HK-2 (cell line): ENCODE data around the gene UST.
A peak's percentile ranks its signal among the peaks of the same experiment; 100 is the strongest.

Source experiments
- DNase-seq: peaks from one replicate; pipeline ENCODE4 v3.0.0-alpha.2; 2018; ENCODE audit not compliant: unreplicated experiment

UST gene, protein sequence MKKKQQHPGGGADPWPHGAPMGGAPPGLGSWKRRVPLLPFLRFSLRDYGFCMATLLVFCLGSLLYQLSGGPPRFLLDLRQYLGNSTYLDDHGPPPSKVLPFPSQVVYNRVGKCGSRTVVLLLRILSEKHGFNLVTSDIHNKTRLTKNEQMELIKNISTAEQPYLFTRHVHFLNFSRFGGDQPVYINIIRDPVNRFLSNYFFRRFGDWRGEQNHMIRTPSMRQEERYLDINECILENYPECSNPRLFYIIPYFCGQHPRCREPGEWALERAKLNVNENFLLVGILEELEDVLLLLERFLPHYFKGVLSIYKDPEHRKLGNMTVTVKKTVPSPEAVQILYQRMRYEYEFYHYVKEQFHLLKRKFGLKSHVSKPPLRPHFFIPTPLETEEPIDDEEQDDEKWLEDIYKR

DNA sequence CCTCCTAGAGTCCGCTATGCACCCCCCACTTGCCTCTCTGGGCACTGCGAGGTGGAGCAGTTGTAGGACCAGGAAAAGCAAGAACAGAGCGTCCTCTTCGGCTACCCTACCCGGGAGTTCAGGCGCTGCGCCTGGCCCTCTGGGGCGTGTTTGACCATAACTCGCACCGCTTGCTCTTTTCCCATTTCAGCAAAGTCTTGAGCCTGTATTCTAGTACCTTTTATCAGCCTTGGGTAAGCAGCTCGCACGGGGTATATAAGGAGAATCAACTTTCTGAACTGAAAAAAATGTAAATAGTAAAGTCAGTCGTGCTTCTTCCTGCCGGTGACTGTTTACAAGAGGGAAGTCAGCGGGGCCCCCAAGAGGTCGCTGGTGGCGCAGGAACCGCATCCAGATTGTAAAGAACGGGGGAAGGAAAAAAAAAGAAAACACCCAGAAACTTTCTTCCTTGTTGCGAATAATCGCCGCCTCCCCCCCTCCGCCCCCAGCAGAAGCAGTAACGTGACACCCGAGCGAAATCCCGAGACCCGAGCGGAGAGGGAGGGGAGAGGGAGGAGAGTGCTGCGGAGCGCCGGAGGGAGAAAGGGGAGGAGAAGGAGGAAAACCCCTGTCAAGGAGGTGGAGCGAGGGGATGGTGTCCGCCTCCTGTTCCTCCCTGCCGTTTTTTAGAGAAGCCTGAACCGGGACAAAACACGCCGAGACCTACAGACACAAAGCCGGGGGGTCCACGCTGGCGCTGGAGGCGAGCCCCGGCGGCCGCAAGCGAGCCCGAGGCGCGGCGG lies at the start of gene UST:
Gene UST (plus strand): TSS at position 668 of the 782 bp plus-strand sequence. CDS start 401 bp downstream, outside the sequence.
- peak; percentile 75 for DNase-seq

DNA sequence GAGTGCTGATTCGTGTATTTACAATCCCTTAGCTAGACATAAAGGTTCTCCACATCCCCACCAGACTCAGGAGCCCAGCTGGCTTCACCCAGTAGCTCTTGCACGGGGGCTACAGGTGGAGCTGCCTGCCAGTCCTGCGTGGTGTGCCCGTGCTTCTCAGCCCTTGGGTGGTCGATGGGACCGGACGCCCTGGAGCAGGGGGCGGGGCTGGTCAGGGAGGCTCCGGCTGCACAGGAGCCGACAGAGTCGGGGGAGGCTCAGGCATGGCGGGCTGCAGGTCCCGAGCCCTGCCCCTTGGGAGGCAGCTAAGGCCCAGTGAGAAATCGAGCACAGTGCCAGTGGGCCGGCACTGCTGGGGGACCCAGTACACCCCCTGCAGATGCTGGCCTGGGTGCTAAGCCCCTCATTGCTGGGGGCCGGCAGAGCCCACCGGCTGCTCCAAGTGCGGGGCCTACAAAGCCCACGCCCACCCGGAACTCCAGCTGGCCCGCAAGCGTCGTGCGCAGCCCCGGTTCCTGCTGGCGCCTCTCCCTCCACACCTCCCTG lies 48.9 kb upstream of the UST start:
- DNase-seq: no peak

GRCh38 chr6:148698671-148699180 lies 48.1 kb upstream of the UST start:
- no peak for DNase-seq

- no peak for DNase-seq
These were observed 46.6 kb upstream of the UST start for GRCh38 chr6:148700047-148700715.

GRCh38 chr6:148700741-148701311 lies 46.0 kb upstream of the UST start:
- DNase-seq: no peak

DNA sequence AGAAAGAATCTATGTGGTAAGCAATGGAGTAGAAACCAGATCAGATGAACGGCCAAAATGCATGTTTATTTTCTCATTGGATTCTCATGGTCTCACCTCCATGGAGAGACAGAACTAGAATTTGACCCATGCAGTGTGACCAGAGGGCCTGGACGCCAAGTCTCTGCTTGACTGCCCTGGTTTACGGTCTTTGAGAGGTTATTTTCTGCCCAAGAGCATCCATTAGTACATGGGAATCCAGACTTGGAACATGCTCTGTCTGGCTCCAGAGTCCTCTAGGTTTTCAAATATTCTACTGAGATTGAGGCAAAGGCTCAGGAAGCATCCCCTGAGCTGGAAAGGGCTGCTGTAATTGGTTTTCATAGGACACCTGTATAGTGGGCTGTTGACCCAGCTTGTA lies 45.5 kb upstream of the UST start:
- no peak for DNase-seq

DNA sequence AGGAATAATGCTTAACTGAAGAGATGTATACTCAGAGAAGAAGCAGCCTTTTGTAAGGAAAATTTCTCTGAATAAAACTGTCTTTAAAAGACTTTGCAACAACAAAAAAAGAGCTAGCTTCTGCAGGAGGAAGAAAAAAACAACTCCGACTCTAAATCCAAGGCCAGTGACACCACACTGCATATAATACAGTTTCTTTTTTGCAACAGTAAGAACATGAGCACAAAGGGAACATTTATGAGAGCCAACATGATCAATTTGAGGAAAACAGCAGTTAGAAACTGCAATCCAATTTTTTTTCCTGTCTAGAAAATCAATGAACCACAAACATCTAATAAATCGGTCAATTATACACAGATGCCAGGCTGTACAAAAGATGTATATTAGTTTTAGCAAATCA lies 42.9 kb upstream of the UST start:
- DNase-seq: no peak

- no peak for DNase-seq
These were observed 42.2 kb upstream of the UST start for GRCh38 chr6:148704400-148705246.

- no peak for DNase-seq
These were observed 38.1 kb upstream of the UST start for GRCh38 chr6:148708707-148709106.

DNA sequence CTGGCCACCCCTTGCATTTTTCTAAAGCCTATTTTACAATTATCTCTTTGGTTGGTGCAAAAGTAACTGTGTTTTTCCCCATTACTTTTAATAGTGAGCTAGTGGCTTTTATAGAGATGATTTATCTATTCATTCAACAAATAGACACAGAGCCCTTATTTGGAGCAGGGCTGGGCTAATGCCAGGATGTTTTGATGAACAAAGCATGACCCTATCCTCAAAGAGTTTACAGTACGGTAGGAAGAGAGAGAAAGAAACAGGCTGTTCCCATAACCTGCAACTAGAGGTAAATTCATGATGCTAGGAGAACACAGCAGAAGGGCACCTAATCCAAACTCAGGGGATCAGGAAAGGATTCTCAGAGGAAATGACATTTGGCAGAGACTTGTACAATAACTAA lies 37.3 kb upstream of the UST start:
- DNase-seq: no peak

- DNase-seq: no peak
These were observed 34.8 kb upstream of the UST start for GRCh38 chr6:148711833-148712654.

GRCh38 chr6:148713033-148713738 lies 33.6 kb upstream of the UST start:
- no peak for DNase-seq

DNA sequence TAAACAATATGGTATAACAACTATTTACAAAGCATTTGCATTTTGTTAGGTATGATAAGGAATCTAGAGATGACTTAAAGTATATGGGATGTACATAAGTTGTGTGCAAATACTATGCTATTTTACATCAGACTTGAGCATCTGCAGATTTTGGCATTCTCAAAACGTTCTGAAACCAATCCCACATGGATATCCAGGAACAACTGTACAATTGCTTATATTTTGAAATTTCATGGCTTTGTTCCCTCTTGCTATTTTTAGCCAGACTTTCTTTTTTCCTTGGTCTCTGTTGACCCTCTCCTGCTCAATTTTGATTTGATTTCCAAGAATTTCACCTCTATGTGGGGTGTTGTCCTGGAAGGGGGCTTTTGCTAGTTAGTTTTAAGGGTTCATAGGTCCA lies 32.9 kb upstream of the UST start:
- DNase-seq: no peak

DNA sequence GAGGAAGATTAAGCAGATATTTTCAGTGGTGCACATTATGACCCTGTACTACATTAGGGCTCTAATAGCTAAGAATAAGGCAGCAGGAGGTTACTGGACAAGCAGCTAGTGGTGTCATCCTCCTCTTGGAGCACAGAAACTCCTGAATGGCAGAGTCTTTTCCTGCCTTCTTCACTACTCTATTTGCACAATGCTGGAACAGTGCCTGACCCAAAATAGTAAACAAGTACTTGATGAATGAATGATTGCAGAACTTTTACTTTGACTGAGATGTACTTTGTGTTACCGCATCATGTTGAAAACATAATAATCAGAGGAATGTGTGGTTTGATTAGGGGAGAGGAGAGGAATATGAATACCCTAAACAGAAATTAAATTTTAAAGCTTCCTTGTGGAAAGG lies 30.0 kb upstream of the UST start:
- no peak for DNase-seq

- DNase-seq: no peak
These were observed 26.4 kb upstream of the UST start for GRCh38 chr6:148720406-148720805.

- DNase-seq: no peak
These were observed 25.9 kb upstream of the UST start for GRCh38 chr6:148720897-148721296.

- DNase-seq: no peak
These were observed 23.3 kb upstream of the UST start for GRCh38 chr6:148723484-148723883.

GRCh38 chr6:148724428-148724827 lies 22.4 kb upstream of the UST start:
- DNase-seq: no peak

DNA sequence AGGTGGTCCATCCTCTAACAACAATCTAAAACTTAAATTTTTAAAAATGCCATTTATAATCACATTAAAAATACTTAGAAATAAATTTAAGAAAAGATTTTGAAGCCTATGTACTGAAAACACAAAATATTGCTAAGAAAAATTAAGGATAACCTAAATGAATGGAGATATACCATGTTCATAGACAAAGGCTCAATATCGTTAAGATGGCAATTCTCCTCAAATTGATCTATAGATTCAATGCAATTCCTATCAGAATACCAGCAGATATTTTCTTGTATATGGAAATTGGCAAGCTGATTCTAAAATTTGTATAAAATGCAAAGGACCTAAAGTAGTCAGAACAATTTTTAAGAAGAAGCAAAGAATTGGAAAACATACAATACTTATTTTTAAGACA lies 19.7 kb upstream of the UST start:
- DNase-seq: no peak
